Mucosa of descending colon (tissue), 3 donors: ENCODE measurements around the gene MAGI1. TPM values are rescaled to one million over a fixed set of nuclear protein-coding genes. Genes with fewer than 3 reads are reported as not detected.

ENCODE experiments used
- ATAC-seq: fragments of 200-7000 bp; cut with Tn5 transposase; one replicate; pipeline ENCODE4 v1.9.1; 2020; ENCODE audit warnings: mild to moderate bottlenecking, moderate library complexity
- DNase-seq, 3 donors: peaks; one replicate each; pipeline ENCODE4 v3.0.0-alpha.2; 2020
- H3K36me3 ChIP-seq: fragments of 200-600 bp; one replicate; pipeline ENCODE4 v1.8.0; 2021; ENCODE audit warnings: low read depth, mild to moderate bottlenecking
- H3K4me1 ChIP-seq: fragments of 200-600 bp; one replicate; pipeline ENCODE4 v1.8.0; 2021; ENCODE audit warnings: low read depth, mild to moderate bottlenecking
- H3K4me3 ChIP-seq: fragments of 200-600 bp; one replicate; pipeline ENCODE4 v1.8.0; 2021; ENCODE audit warnings: mild to moderate bottlenecking
- H3K9me3 ChIP-seq: fragments of 200-600 bp; one replicate; pipeline ENCODE4 v1.8.0; 2021; ENCODE audit warnings: mild to moderate bottlenecking
- CTCF ChIP-seq: fragments of 200-600 bp; IDR thresholded peaks from one replicate; pipeline ENCODE4 v1.8.0; 2022; ENCODE audit warnings: antibody characterized with exemption, mild to moderate bottlenecking
- intact Hi-C, 2 donors: fragments of 100-400 bp; cut with DNase I in 1 of 2; cut with micrococcal nuclease in 1 of 2; formaldehyde crosslinking; loops; one replicate each; pipeline versions ENCODE4 v1.11.0 to v1.11.1; 2022; cut with DNase I, micrococcal nuclease
- total RNA-seq, 3 donors: library from RNA; stranded (reverse); fragmentation: NEBNext Ultra II Directional in 2 of 3; extraction: Animal tissue kit (Norgen Biotek cat#: 25700) in 2 of 3; gene quantifications; one replicate each; pipeline versions ENCODE4 v1.2.1 to v1.2.4, GENCODE V29; 2021 to 2023
- donor health status: DM: no; HTN: no; CAD: no; lungs with moderate emphysema.
- donor health status: DM: no; HTN: no; CAD: no.
- donor health status: DM: no; HTN: yes; CAD: no.

MAGI1 gene
- total RNA-seq, 3 donors from 2014 or later: 41.9 to 59.6 (median 45.6) TPM

GRCh38 chr3:66017591-66017990 is 21.1 kb downstream of the MAGI1 start:
- ATAC-seq (no peak), DNase-seq (no peak)
- no peaks in the 10 kb centered on the region for H3K36me3 ChIP-seq
- TF ChIP-seq CTCF: no peak
- no peak overlapping the region for H3K4me3 ChIP-seq
- H3K4me1 ChIP-seq: no peaks in the 10 kb centered on the region
- no peaks in the 10 kb centered on the region for H3K9me3 ChIP-seq
- intact Hi-C loops: no loop called here

- Histone ChIP-seq H3K36me3 (no peaks in the 10 kb centered on the region), H3K4me3 (no peak overlapping the region), H3K9me3 (no peaks in the 10 kb centered on the region), H3K4me1 (no peaks in the 10 kb centered on the region)
- DNase-seq (no peak), ATAC-seq (no peak)
- no peak for TF ChIP-seq CTCF
- intact Hi-C loops: no loop called here
These were observed 21.6 kb downstream of the MAGI1 start for GRCh38 chr3:66017084-66017483.

GRCh38 chr3:66015841-66016240 is 22.9 kb downstream of the MAGI1 start:
- no peaks in the 10 kb centered on the region for H3K36me3 ChIP-seq
- DNase-seq: no peak
- no peaks in the 10 kb centered on the region for H3K4me1 ChIP-seq
- no peaks in the 10 kb centered on the region for H3K9me3 ChIP-seq
- intact Hi-C loops: no loop called here
- no peak overlapping the region for H3K4me3 ChIP-seq
- no peak for TF ChIP-seq CTCF
- ATAC-seq: no peak

- Histone ChIP-seq H3K9me3 (no peaks in the 10 kb centered on the region), H3K4me1 (no peaks in the 10 kb centered on the region), H3K36me3 (no peaks in the 10 kb centered on the region), H3K4me3 (no peak overlapping the region)
- DNase-seq (no peak), ATAC-seq (no peak)
- no peak for TF ChIP-seq CTCF
- intact Hi-C loops: no loop called here
These were observed 24.1 kb downstream of the MAGI1 start for GRCh38 chr3:66014651-66015050.

- Histone ChIP-seq H3K36me3 (no peaks in the 10 kb centered on the region), H3K4me1 (no peaks in the 10 kb centered on the region), H3K4me3 (no peak overlapping the region), H3K9me3 (no peaks in the 10 kb centered on the region)
- no peak for TF ChIP-seq CTCF
- ATAC-seq (no peak), DNase-seq (no peak)
- intact Hi-C loops: no loop called here
These were observed 24.7 kb downstream of the MAGI1 start for GRCh38 chr3:66014056-66014455.

GRCh38 chr3:66012711-66013110 is 26.0 kb downstream of the MAGI1 start:
- no peak for TF ChIP-seq CTCF
- Histone ChIP-seq H3K36me3 (no peaks in the 10 kb centered on the region), H3K4me1 (no peaks in the 10 kb centered on the region), H3K4me3 (no peak overlapping the region), H3K9me3 (no peaks in the 10 kb centered on the region)
- DNase-seq: no peak
- intact Hi-C loops: no loop called here
- ATAC-seq: no peak
